ENCODE measurements around the gene MRTFA. TPM values are rescaled to one million over a fixed set of nuclear protein-coding genes. Genes with fewer than 3 reads are reported as not detected.

Gene MRTFA
- total RNA-seq, 4 donors from 2014 or later, result 59.7 to 163 (median 111) TPM

DNA sequence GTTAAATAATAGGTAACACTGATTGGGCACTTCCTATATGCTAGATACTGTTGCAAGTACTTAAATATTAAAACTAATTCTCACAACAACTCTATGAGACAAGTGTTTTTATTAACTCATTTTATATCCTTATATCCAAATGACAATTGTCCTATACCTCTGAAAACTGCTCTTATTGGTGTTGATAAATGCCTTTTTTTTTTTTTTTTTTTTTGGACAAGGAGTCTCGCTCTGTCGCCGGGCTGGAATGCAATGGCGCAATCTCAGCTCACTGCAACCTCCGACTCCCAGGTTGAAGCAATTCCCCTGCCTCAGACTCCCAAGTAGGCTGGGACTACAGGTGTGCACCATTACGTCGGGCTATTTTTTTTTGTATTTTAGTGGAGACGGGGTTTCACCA, 41.6 kb downstream of the MRTFA start:
- intact Hi-C loops (cut with DNase I; ENCODE audit: low total_unique reads), result no loop called here
- no peak for DNase-seq (ENCODE audit: low spot score in 2 of 2)
- H3K4me3 ChIP-seq (ENCODE audit: low read depth, poor library complexity, severe bottlenecking), result no peak overlapping the region
- 81 to 82% methylated on average over 8 of the region's 8 CpGs for WGBS, 2 donors
- no peak for TF ChIP-seq CTCF (IDR thresholded peaks at IDR 0.05)
- no peak for TF ChIP-seq POLR2A (IDR thresholded peaks at IDR 0.05)

- intact Hi-C loops (cut with DNase I; ENCODE audit: low total_unique reads), result no loop called here
- TF ChIP-seq POLR2A (IDR thresholded peaks at IDR 0.05), result no peak
- TF ChIP-seq CTCF (IDR thresholded peaks at IDR 0.05), result no peak
- no peak overlapping the region for H3K4me3 ChIP-seq (ENCODE audit: low read depth, poor library complexity, severe bottlenecking)
- no peak for DNase-seq (ENCODE audit: low spot score in 2 of 2)
- WGBS, 2 donors, result 74 to 81% methylated on average over 3 of the region's 3 CpGs
These were observed 42.2 kb downstream of the MRTFA start for GRCh38 chr22:40594346-40594745.

- 69 to 79% methylated on average over 5 of the region's 5 CpGs for WGBS, 2 donors
- intact Hi-C loops (cut with DNase I; ENCODE audit: low total_unique reads), result no loop called here
- H3K4me3 ChIP-seq (ENCODE audit: low read depth, poor library complexity, severe bottlenecking), result no peak overlapping the region
- no peak for DNase-seq (ENCODE audit: low spot score in 2 of 2)
- no peak for TF ChIP-seq CTCF (IDR thresholded peaks at IDR 0.05)
- TF ChIP-seq POLR2A (IDR thresholded peaks at IDR 0.05), result no peak
These were observed 42.9 kb downstream of the MRTFA start for GRCh38 chr22:40593460-40594273.

GRCh38 chr22:40592352-40593113, 44.0 kb downstream of the MRTFA start:
- TF ChIP-seq CTCF (IDR thresholded peaks at IDR 0.05), result no peak
- no peak for TF ChIP-seq POLR2A (IDR thresholded peaks at IDR 0.05)
- 66% methylated on average over 2 of the region's 2 CpGs for WGBS, 2 donors
- DNase-seq (ENCODE audit: low spot score in 2 of 2), result no peak
- intact Hi-C loops (cut with DNase I; ENCODE audit: low total_unique reads), result no loop called here
- no peak overlapping the region for H3K4me3 ChIP-seq (ENCODE audit: low read depth, poor library complexity, severe bottlenecking)

DNA sequence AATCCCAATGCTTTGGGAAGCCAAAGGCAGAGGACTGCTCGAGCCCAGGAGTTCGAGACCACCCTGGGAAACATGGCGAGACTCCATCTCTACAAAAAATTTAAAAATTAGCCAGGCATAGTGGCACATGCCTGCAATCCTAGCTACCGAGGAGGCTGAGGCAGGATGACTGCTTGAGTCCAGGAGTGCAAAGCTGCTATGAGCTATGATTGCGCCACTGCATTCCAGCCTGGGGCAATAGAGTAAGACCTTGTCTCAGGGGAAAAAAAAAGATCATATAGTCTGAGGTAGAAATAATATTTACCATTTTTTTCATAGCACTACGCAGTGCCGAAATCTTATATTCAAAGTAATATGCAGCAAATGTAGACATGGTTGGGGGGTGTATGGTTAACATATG, 47.8 kb downstream of the MRTFA start:
- 88 to 89% methylated on average over 7 of the region's 7 CpGs for WGBS, 2 donors
- H3K4me3 ChIP-seq (ENCODE audit: low read depth, poor library complexity, severe bottlenecking), result no peak overlapping the region
- intact Hi-C loops (cut with DNase I; ENCODE audit: low total_unique reads), result loop anchor here (10.0 kb wide), 1 partner anchor 64 kb away; no protein-coding TSS in a partner anchor
- TF ChIP-seq POLR2A (IDR thresholded peaks at IDR 0.05), result no peak
- DNase-seq (ENCODE audit: low spot score in 2 of 2), result no peak

DNA sequence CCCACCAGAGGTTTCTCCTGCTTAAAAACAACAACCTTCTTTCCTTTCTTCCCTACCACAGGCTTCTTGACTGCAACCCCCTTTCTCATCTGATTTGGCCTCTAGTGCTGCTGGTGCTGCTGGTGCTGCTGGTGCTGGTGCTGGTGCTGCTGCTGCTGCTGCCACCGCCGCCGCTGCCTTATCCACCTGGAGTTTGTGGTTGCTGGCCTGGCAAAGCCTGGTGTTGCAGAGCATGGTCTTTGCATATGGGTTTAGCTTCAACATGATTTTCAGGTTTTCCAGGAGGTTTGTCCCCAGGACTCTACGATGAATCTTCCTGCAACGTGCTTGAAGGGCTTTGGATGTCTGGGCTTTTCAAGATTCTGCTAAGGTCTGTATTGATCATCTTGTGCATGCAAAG, 49.7 kb downstream of the MRTFA start:
- 88% methylated on average over 5 of the region's 5 CpGs for WGBS, 2 donors
- TF ChIP-seq CTCF (IDR thresholded peaks at IDR 0.05), result no peak
- no peak for TF ChIP-seq POLR2A (IDR thresholded peaks at IDR 0.05)
- H3K4me3 ChIP-seq (ENCODE audit: low read depth, poor library complexity, severe bottlenecking), result no peak overlapping the region
- DNase-seq (ENCODE audit: low spot score in 2 of 2), result no peak
- intact Hi-C loops (cut with DNase I; ENCODE audit: low total_unique reads), result loop anchor here (10.0 kb wide), 1 partner anchor 62 kb away; no protein-coding TSS in a partner anchor

Measured in lower leg skin (tissue), 4 donors.